ENCODE data around the gene GNB1.

Gene GNB1

GRCh38 chr1:1815606-1816281 is 75.1 kb downstream of the GNB1 start:
- no peak for DNase-seq

GRCh38 chr1:1809489-1809888 is 81.4 kb downstream of the GNB1 start:
- DNase-seq, result no peak

GRCh38 chr1:1808206-1808605 is 82.7 kb downstream of the GNB1 start:
- no peak for DNase-seq

GRCh38 chr1:1806890-1807289 is 84.0 kb downstream of the GNB1 start:
- no peak for DNase-seq

GRCh38 chr1:1804301-1804700 is 86.6 kb downstream of the GNB1 start:
- no peak for DNase-seq

- DNase-seq, result no peak
These were observed 88.0 kb downstream of the GNB1 start for GRCh38 chr1:1802871-1803270.

- no peak for DNase-seq
These were observed 91.2 kb downstream of the GNB1 start for GRCh38 chr1:1799716-1800115.

GRCh38 chr1:1797731-1798341 is 93.1 kb downstream of the GNB1 start:
- no peak for DNase-seq

GRCh38 chr1:1796466-1796865 is 94.4 kb downstream of the GNB1 start:
- no peak for DNase-seq

- no peak for DNase-seq
These were observed 95.9 kb downstream of the GNB1 start for GRCh38 chr1:1794999-1795398.

GRCh38 chr1:1793481-1794244 is 97.2 kb downstream of the GNB1 start:
- DNase-seq, result no peak

- DNase-seq, result no peak
These were observed 102.0 kb downstream of the GNB1 start for GRCh38 chr1:1788646-1789431.

- no peak for DNase-seq
These were observed 102.8 kb downstream of the GNB1 start for GRCh38 chr1:1788136-1788535.

GRCh38 chr1:1786836-1787605 is 103.9 kb downstream of the GNB1 start:
- no peak for DNase-seq

- no peak for DNase-seq
These were observed 105.2 kb downstream of the GNB1 start for GRCh38 chr1:1785666-1786065.

GRCh38 chr1:1784933-1785332 is 106.0 kb downstream of the GNB1 start:
- DNase-seq, result no peak

- DNase-seq, result no peak
These were observed 107.6 kb downstream of the GNB1 start for GRCh38 chr1:1783320-1783719.

GRCh38 chr1:1782399-1783221 is 108.3 kb downstream of the GNB1 start:
- peak; percentile 53 for DNase-seq

- DNase-seq, result no peak
These were observed 109.4 kb downstream of the GNB1 start for GRCh38 chr1:1781526-1781903.

- DNase-seq, result no peak
These were observed 110.0 kb downstream of the GNB1 start for GRCh38 chr1:1780598-1781525.
